PFSK-1 (cell line): Measurements from ENCODE around the gene IGF1R.

ENCODE experiments used
- POLR2AphosphoS5 ChIP-seq: IDR thresholded peaks from 2 replicates; pipeline ENCODE4 v1.6.1; 2012; ENCODE audit warnings: low read depth, mild to moderate bottlenecking, control low read depth, low read length, moderate library complexity
- REST ChIP-seq, 2 experiments: IDR thresholded peaks; 2 replicates each; pipeline versions ENCODE4 v1.6.1 to v1.8.0; 2011 to 2012; ENCODE audit warnings: low read depth in 2 of 2, low read length in 2 of 2, control low read depth in 1 of 2, inconsistent platforms in 1 of 2, mild to moderate bottlenecking in 1 of 2, moderate library complexity in 1 of 2; ENCODE audit not compliant: insufficient read depth in 1 of 2
- TAF1 ChIP-seq: IDR thresholded peaks from 2 replicates; pipeline ENCODE4 v1.6.1; 2012; ENCODE audit warnings: low read length, control low read depth, borderline replicate concordance; ENCODE audit not compliant: insufficient read depth

- TF ChIP-seq POLR2AphosphoS5 (no peak), TAF1 (no peak), REST (IDR thresholded peaks at IDR 0.05; ENCODE audit: insufficient read depth in 1 of 2, low read depth in 2 of 2, low read length in 2 of 2) (no peak)
Measured at GRCh38 chr15:98651581-98652220, 3.4 kb downstream of the IGF1R start.
